ENCODE results near the gene EMID1. TPM values are rescaled to one million over a fixed set of nuclear protein-coding genes. Genes with fewer than 3 reads are reported as not detected.
A peak's percentile ranks its signal among the peaks of the same experiment; 100 is the strongest.

Gene EMID1
- total RNA-seq, 1 donor from 2014 or later: not detected

DNA sequence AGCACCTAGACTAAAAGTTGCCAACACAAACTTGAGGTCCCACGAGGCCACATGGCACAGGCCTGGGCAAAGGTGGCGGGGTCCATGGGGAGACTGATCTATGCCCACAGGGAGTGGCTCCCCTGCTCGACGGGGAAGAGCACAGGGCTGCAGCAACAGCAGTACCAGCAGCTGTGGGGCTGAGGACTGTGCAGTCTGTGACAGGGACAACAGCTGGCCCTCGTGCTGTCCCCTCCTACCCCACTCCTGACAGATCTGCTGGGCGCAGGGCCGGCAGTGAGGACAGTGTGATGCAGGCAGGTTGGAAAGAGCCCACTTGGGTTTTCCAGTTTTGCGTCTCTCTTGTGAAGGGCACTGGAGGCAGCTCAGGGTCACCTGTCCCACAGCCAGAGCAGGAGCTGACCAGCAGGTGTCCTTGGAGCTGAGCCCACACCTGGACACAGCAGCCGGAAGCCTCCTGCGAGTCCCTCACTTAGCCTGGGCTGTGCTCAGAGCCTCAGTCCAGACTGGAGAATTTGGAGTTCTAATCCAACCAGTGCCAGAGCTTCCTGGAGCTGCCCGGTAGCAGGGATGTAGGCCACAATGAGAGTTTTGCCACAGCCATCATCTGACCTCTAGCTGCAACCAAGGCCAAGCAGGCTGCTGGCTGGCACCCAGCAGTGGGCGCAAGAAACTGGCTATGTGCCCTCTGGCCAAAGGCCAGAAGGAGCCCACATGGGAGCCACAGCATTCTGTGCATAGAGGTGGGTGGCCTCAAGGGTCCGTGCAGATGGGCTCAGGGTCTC lies 97.2 kb downstream of the EMID1 start:
- ChIA-PET POLR2A (interaction anchor here (0.6 kb wide), 2 partner anchors 15 to 158 kb away, joined by 3 to 4 read pairs; no protein-coding TSS in a partner anchor), CTCF (no interaction called here)
- ATAC-seq (ENCODE audit: low read depth) (no peak), DNase-seq (no peak)
- Mint-ChIP-seq H3K4me3 (no peak overlapping the region), H3K4me1 (peaks cover 17% of the 10 kb centered on the region), H3K27me3 (peaks cover 12% of the 10 kb centered on the region), H3K36me3 (ENCODE audit: low read depth) (peaks cover 32% of the 10 kb centered on the region), H3K9me3 (no peaks in the 10 kb centered on the region), H3K27ac (no peak overlapping the region)
- intact Hi-C loops (cut with micrococcal nuclease): no loop called here
- TF ChIP-seq, protein P1, sequence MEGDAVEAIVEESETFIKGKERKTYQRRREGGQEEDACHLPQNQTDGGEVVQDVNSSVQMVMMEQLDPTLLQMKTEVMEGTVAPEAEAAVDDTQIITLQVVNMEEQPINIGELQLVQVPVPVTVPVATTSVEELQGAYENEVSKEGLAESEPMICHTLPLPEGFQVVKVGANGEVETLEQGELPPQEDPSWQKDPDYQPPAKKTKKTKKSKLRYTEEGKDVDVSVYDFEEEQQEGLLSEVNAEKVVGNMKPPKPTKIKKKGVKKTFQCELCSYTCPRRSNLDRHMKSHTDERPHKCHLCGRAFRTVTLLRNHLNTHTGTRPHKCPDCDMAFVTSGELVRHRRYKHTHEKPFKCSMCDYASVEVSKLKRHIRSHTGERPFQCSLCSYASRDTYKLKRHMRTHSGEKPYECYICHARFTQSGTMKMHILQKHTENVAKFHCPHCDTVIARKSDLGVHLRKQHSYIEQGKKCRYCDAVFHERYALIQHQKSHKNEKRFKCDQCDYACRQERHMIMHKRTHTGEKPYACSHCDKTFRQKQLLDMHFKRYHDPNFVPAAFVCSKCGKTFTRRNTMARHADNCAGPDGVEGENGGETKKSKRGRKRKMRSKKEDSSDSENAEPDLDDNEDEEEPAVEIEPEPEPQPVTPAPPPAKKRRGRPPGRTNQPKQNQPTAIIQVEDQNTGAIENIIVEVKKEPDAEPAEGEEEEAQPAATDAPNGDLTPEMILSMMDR (IDR thresholded peaks at IDR 0.05): no peak

DNA sequence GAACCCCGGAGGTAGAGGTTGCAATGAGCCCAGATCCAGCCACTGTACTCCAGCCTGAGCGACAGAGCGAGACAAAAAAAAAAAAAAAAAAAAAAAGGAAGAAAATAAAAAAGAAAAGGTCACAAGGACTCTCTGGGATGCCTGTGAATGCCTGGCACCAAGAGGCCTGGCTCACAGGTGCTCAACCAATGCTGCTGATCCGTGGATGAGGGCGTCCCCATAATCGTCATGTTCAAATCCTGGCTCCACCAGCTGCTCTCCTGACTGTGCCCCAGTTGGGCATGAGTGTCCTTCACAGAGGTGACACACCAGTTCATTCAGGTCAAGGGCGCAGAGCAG lies 100.1 kb downstream of the EMID1 start:
- ChIA-PET POLR2A (interaction anchor here (0.7 kb wide), 1 partner anchor 51 kb away, joined by 10 read pairs; no protein-coding TSS in a partner anchor), CTCF (no interaction called here)
- Mint-ChIP-seq H3K9me3 (no peaks in the 10 kb centered on the region), H3K27me3 (peaks cover 15% of the 10 kb centered on the region), H3K4me3 (peak overlapping the region; percentile 75), H3K27ac (no peak overlapping the region), H3K4me1 (peaks cover 19% of the 10 kb centered on the region), H3K36me3 (ENCODE audit: low read depth) (peaks cover 6% of the 10 kb centered on the region)
- no peak for ATAC-seq (ENCODE audit: low read depth)
- TF ChIP-seq, protein P1 (IDR thresholded peaks at IDR 0.05): no peak
- no peak for DNase-seq
- intact Hi-C loops (cut with micrococcal nuclease): loop anchor here (1.0 kb wide), 1 partner anchor 218 kb away; no protein-coding TSS in a partner anchor

DNA sequence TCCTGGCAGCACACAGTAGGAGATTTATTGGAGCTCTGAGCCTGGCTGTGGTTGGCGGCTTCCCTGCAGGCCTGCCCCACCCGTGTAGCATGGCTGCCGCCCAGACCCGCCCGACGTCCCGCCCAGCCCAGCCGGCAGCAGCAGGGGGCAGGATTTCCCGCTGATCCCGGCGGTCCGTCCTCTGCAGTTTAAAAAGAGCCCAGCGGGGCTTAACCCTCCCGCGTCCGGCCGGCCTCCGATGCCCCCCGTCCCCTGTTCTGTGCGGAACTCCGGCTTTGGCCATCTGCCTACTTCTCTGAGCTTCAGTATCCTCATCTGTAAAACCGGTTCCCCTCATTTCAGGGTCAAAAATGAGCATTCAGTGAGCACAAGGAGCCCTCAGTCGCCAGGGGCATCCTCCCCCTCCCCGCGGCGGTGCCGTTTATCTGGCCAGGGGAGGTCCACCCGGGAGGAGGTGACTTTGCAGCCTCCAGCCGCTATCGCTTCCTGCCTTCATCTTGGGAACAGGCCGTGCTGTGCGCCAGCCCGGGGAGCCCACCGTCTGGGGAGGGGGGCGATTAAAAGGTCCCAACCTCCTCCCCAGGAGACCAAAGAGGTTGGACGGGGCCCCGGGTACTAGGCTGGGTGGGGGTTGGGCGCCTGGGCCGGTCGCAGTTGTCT lies 100.6 kb downstream of the EMID1 start, which contains the start of gene GAS2L1:
Gene GAS2L1, plus strand, starts transcription at position 476 of the 660 bp plus-strand sequence. CDS start 1,456 bp downstream, outside the sequence.
- DNase-seq (no peak), ATAC-seq (ENCODE audit: low read depth) (peak; percentile 62)
- peaks cover 1% of the 10 kb centered on the region for H3K36me3 Mint-ChIP-seq (ENCODE audit: low read depth)
- peaks cover 24% of the 10 kb centered on the region for H3K4me1 Mint-ChIP-seq
- ChIA-PET POLR2A (interaction anchor here (0.7 kb wide), 1 partner anchor 52 kb away, joined by 10 read pairs; no protein-coding TSS in a partner anchor), CTCF (no interaction called here)
- H3K27me3 Mint-ChIP-seq: peaks cover 16% of the 10 kb centered on the region
- H3K4me3 Mint-ChIP-seq: peak within 1 kb of the TSS; percentile 75
- TF ChIP-seq, protein P1 (IDR thresholded peaks at IDR 0.05): no peak
- H3K27ac Mint-ChIP-seq: no peak within 1 kb of the TSS
- intact Hi-C loops (cut with micrococcal nuclease): loop anchor here (1.0 kb wide), 1 partner anchor 218 kb away; no protein-coding TSS in a partner anchor
- no peaks in the 10 kb centered on the region for H3K9me3 Mint-ChIP-seq

DNA sequence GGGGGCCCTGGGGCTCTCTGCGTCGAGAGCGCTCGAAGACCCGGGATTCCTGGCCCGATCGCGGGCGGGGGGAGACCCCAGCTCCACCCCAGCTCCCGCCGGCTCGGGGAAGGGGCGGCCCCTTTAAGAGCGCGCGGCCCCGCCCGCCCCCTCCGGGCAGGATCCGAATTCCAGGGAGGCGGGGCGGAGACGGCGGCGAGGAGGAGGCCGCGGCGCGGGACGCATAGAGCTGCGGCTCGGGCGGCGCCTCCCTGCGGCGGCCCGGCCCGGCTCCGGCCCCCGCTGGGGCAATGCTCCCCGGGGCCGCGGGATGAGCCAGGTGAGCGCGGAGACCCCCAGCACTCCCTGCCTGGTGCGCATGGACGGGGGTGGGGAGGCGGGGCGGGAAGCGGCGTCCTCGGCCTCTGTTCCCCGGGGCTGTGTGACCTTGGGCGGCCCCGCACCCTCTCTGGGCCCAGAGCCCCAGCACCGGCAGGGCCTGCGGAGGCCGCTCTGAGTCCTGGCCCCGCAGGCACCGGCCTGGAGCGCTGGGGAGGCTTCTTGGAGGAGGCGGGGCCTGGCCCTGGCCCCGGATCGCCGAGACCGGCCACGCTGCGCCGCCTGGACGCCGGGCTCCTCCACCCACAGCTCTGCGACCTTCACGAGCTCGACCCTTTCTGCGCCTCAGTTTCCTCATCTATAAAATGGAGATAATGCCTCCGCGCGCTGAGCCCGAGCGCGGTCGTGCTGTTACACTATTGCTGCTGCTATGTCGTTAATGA lies 101.3 kb downstream of the EMID1 start:
- H3K4me1 Mint-ChIP-seq: peaks cover 25% of the 10 kb centered on the region
- intact Hi-C loops (cut with micrococcal nuclease): loop anchor here (1.0 kb wide), 1 partner anchor 217 kb away; no protein-coding TSS in a partner anchor
- peaks cover 18% of the 10 kb centered on the region for H3K27me3 Mint-ChIP-seq
- no peaks in the 10 kb centered on the region for H3K36me3 Mint-ChIP-seq (ENCODE audit: low read depth)
- ATAC-seq (ENCODE audit: low read depth) (peak; percentile 23), DNase-seq (no peak)
- no peak overlapping the region for H3K27ac Mint-ChIP-seq
- TF ChIP-seq, protein P1 (IDR thresholded peaks at IDR 0.05): no peak
- CTCF ChIA-PET: no interaction called here
- H3K4me3 Mint-ChIP-seq: peak overlapping the region; percentile 75
- no peaks in the 10 kb centered on the region for H3K9me3 Mint-ChIP-seq
- POLR2A ChIA-PET: no interaction called here

All from activated B cell treated with CpG ODN at 0.5 μM for 24 hours (primary cell).